ENCODE measurements around the gene DCAF5.

DNA sequence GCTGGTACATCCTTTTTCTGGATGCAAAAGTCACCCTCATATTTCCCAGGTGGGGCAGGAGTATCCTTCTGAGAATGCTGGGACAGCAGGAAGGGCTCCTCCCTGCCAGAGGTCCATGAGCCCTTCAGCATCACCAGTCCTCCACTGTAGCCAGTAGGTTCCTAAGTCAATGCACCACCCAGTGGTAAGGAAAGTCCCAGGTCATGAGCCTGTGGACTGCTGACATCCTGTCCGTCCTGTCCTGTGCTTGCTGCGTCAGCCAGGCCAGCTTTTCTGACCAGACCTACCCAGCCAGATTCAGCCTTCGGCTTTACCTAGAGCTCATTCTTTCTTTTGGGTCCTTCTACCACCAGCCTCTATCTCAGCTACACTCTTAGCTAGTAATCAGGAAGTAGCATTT lies 150.8 kb downstream of the DCAF5 start:
- TF ChIP-seq, protein P1, sequence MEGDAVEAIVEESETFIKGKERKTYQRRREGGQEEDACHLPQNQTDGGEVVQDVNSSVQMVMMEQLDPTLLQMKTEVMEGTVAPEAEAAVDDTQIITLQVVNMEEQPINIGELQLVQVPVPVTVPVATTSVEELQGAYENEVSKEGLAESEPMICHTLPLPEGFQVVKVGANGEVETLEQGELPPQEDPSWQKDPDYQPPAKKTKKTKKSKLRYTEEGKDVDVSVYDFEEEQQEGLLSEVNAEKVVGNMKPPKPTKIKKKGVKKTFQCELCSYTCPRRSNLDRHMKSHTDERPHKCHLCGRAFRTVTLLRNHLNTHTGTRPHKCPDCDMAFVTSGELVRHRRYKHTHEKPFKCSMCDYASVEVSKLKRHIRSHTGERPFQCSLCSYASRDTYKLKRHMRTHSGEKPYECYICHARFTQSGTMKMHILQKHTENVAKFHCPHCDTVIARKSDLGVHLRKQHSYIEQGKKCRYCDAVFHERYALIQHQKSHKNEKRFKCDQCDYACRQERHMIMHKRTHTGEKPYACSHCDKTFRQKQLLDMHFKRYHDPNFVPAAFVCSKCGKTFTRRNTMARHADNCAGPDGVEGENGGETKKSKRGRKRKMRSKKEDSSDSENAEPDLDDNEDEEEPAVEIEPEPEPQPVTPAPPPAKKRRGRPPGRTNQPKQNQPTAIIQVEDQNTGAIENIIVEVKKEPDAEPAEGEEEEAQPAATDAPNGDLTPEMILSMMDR (IDR thresholded peaks at IDR 0.05; ENCODE audit: low read depth, low read length), result peak; percentile 33; the same call in 1 of the 2 replicates
- TF ChIP-seq EZH2phosphoT487 (IDR thresholded peaks at IDR 0.05; ENCODE audit: low read depth), result no peak
